Gastroesophageal sphincter (tissue), 4 donors: ENCODE results near the gene CHRM5. TPM values are rescaled to one million over a fixed set of nuclear protein-coding genes. Genes with fewer than 3 reads are reported as not detected.
"Not testable (repeated sequence)": the region's sequence is repeated elsewhere in the genome, so short reads cannot be mapped to it uniquely, and the experiment has no call there.

Experiments
- ATAC-seq: fragments of 150-250 bp; one replicate; pipeline ENCODE4 v1.9.1; 2016; ENCODE audit warnings: mild to moderate bottlenecking, moderate library complexity
- H3K27ac ChIP-seq, 4 donors: fragments of 200-600 bp; sonication (generic) in 3 of 4; 1 replicate in 3 of 4; 2 replicates in 1 of 4; pipeline ENCODE4 v1.5.1; 2016 to 2019
- H3K27me3 ChIP-seq: fragments of 200-600 bp; sonication (generic); one replicate; pipeline ENCODE4 v1.5.1; 2019
- H3K36me3 ChIP-seq, 2 donors: fragments of 200-600 bp; sonication (generic); one replicate each; pipeline ENCODE4 v1.5.1; 2019; ENCODE audit warnings: control low read depth in 1 of 2
- H3K4me1 ChIP-seq, 3 donors: fragments of 200-600 bp; sonication (generic); 1 replicate in 2 of 3; 2 replicates in 1 of 3; pipeline ENCODE4 v1.5.1; 2016 to 2019; ENCODE audit warnings: control low read depth in 2 of 3
- H3K4me3 ChIP-seq, 2 donors: fragments of 200-600 bp; sonication (generic); one replicate each; pipeline ENCODE4 v1.5.1; 2019; ENCODE audit warnings: mild to moderate bottlenecking in 1 of 2, moderate library complexity in 1 of 2
- H3K9me3 ChIP-seq, 3 donors: fragments of 200-600 bp; sonication (generic); one replicate each; pipeline ENCODE4 v1.5.1; 2017 to 2019; ENCODE audit warnings: control low read depth in 2 of 3
- CTCF ChIP-seq, 4 experiments: fragments of 200-600 bp in 2 of 4; fragments of 450-650 bp in 2 of 4; sonication (generic) in 1 of 4; IDR thresholded peaks; one replicate each; pipeline ENCODE4 v1.5.1; 2017 to 2019; ENCODE audit warnings: antibody characterized with exemption in 4 of 4, mild to moderate bottlenecking in 2 of 4, moderate library complexity in 2 of 4
- EP300 ChIP-seq: sonication (generic); formaldehyde crosslinking; IDR thresholded peaks from one replicate; pipeline ENCODE4 v1.6.1; 2017; ENCODE audit warnings: antibody characterized with exemption, mild to moderate bottlenecking
- POLR2A ChIP-seq, 2 donors: fragments of 450-650 bp; IDR thresholded peaks; one replicate each; pipeline ENCODE4 v1.6.1; 2017; ENCODE audit warnings: antibody characterized with exemption in 2 of 2, mild to moderate bottlenecking in 2 of 2, moderate library complexity in 1 of 2
- POLR2AphosphoS5 ChIP-seq: sonication (generic); formaldehyde crosslinking; IDR thresholded peaks from one replicate; pipeline ENCODE4 v1.6.1; 2017; ENCODE audit warnings: antibody characterized with exemption
- WGBS, 2 donors: methylation state at CpG; one replicate each; pipeline ENCODE4 v1.1.5; 2018; ENCODE audit warnings: low coverage in 1 of 2; 5-methylcytosine and 5-hydroxymethylcytosine counted together
- total RNA-seq, 4 donors: library from RNA; depleted of rRNA; stranded (reverse); fragments of >200 nt; gene quantifications; one replicate each; pipeline ENCODE4 v1.1.0, GENCODE V29; 2016

The CHRM5 gene
- total RNA-seq, 4 donors from 2014 or later: not detected

DNA sequence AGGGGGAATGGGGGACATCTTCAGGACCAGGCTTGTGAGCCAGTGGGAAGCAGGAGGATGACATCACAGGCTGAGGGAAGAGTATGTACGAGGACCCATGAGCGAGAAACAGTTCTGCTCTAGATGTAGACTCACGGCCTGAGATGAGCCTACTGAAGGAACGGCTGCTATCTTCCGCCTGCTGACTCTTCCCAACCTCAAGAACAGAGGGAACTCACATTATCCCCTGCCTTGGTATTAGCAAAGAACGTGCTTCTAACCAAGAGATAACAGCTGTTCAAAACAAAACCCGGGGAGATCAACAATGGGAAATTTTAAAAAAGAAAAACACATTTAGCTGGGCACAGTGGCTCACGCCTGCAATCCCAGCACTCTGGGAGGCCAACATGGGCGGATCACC is 45.4 kb downstream of the CHRM5 start:
- TF ChIP-seq CTCF (IDR thresholded peaks at IDR 0.05) (no peak), POLR2AphosphoS5 (no peak), POLR2A (IDR thresholded peaks at IDR 0.05) (no peak), EP300 (no peak)
- no peak overlapping the region for H3K4me3 ChIP-seq
- H3K27ac ChIP-seq: no peak overlapping the region
- H3K9me3 ChIP-seq: no peaks in the 10 kb centered on the region
- ATAC-seq: no peak
- 85 to 98% methylated on average over 5 to 9 of the region's 9 CpGs for WGBS, 2 donors
- H3K36me3 ChIP-seq: peaks cover 0 to 6% of the 10 kb centered on the region in 2 donors
- no peaks in the 10 kb centered on the region for H3K4me1 ChIP-seq
- H3K27me3 ChIP-seq: no peaks in the 10 kb centered on the region

DNA sequence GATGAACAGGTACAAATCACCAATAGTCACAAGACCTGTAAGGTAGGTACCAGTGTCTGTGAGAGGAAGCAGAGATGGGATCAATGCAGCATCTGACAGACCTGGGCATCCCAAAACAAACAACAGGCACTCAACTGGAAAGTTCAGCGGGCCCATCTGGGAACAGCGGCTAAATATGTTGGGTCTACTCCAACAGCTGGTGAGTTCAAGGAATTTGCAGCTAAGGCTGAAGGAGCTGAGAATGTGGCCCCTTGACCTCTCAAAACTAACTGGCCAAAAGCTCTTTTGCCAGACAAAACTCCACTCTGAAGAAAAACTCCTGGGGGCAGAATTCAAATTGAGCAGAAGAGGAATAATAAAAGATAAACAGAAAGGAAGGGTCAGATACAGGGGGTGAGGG is 46.3 kb downstream of the CHRM5 start:
- TF ChIP-seq CTCF (IDR thresholded peaks at IDR 0.05) (no peak), EP300 (no peak), POLR2AphosphoS5 (no peak), POLR2A (IDR thresholded peaks at IDR 0.05) (no peak)
- ATAC-seq: no peak
- H3K27me3 ChIP-seq: no peaks in the 10 kb centered on the region
- no peak overlapping the region for H3K4me3 ChIP-seq
- no peak overlapping the region for H3K27ac ChIP-seq
- 63 to 72% methylated on average over 2 of the region's 2 CpGs for WGBS, 2 donors
- no peaks in the 10 kb centered on the region for H3K9me3 ChIP-seq
- H3K4me1 ChIP-seq: no peaks in the 10 kb centered on the region
- peaks cover 0 to 6% of the 10 kb centered on the region in 2 donors for H3K36me3 ChIP-seq

DNA sequence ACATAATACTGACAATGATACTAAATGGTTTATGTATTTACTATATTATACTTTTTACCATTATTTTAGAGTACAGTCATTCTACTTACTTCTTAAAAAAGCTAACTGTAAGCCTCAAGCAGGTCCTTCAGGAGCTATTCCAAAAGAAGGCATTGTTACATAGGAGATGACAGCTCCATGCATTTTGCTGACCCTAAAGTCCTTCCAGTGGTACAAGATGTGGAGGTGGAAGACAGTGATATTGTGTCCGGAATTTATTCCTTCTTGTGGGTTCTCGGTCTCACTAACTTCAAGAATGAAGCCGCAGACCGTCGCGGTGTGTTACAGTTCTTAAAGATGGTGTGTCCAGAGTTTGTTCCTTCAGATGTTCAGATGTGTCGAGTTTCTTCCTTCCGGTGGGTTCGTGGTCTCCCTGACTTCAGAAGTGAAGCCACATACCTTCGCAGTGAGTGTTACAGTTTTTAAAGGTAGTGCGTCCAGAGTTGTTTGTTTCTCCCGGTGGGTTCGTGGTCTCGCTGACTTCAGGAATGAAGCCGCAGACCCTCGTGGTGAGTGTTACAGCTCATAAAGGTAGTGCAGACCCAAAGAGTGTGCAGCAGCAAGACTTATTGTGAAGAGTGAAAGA is 49.8 kb downstream of the CHRM5 start:
- ATAC-seq: no peak
- 78 to 93% methylated on average over 7 to 11 of the region's 16 CpGs for WGBS, 2 donors
- Histone ChIP-seq H3K4me1 (no peaks in the 10 kb centered on the region), H3K4me3 (no peak overlapping the region), H3K27ac (no peak overlapping the region), H3K27me3 (no peaks in the 10 kb centered on the region), H3K9me3 (no peaks in the 10 kb centered on the region), H3K36me3 (peaks cover 0 to 6% of the 10 kb centered on the region in 2 donors)
- no peak for TF ChIP-seq POLR2A (IDR thresholded peaks at IDR 0.05)
- no peak for TF ChIP-seq EP300
- no peak for TF ChIP-seq CTCF (IDR thresholded peaks at IDR 0.05)

DNA sequence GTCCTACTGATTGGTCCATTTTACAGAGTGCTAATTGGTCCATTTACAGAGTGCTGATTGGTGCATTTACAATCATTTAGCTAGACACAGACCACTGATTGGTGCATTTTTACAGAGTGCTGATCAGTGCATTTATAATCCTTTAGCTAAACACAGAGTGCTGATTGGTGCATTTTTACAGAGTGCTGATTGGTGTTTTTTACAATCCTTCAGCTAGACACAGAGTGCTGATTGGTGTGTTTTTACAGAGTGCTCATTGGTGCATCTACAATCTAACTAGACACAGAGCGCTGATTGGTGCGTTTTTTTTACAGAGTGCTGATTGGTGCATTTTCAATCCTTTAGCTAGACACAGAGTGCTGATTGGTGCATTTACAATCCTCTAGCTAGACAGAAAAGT is 50.4 kb downstream of the CHRM5 start:
- H3K9me3 ChIP-seq, H3K4me1 ChIP-seq, H3K27me3 ChIP-seq, H3K4me3 ChIP-seq, H3K27ac ChIP-seq, ATAC-seq, H3K36me3 ChIP-seq: not testable (repeated sequence)
- WGBS, 2 donors: 100% methylated on average over 2 of the region's 2 CpGs

DNA sequence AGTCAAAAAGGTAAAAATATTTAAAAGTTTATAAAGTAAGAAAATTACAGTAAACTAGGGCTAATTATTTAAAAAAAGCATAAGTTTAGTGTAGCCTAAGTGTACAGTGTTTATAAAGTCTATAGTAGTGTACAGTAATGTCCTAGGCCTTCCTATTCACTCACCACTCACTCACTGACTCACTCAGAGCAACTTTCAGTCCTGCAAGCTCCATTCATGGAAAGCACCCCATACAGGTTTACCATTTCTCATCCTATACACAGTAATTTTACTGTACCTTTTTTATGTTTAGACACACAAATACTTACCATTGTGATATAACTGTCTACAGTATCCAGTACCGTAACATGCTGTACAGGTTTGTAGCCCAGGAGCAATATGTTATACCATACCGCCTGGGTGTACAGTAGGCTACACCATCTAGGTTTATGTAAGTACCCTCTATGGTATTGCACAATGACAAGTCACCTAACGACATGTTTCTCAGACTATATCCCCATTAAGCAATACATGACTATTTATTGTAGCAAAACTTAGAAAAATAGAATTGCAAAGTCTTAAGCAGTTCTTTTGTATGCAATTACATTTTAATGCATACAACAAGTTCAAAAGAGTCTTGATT is 51.2 kb downstream of the CHRM5 start:
- Histone ChIP-seq H3K9me3 (no peaks in the 10 kb centered on the region), H3K4me3 (no peak overlapping the region), H3K4me1 (no peaks in the 10 kb centered on the region), H3K27ac (no peak overlapping the region), H3K36me3 (peaks cover 0 to 6% of the 10 kb centered on the region in 2 donors), H3K27me3 (no peaks in the 10 kb centered on the region)
- TF ChIP-seq POLR2A (IDR thresholded peaks at IDR 0.05) (no peak), CTCF (IDR thresholded peaks at IDR 0.05) (no peak), EP300 (no peak), POLR2AphosphoS5 (no peak)
- ATAC-seq: no peak
- WGBS, 2 donors: 90 to 92% methylated on average over 3 of the region's 3 CpGs
